Neural cell (in vitro differentiated cells): ENCODE measurements around the gene PLA2G2F.

Experiments used
- EP300 ChIP-seq: fragments of 450-650 bp; conservative IDR thresholded peaks from 2 replicates; pipeline ENCODE4 v1.6.1; 2014; ENCODE audit warnings: antibody characterized with exemption, mild to moderate bottlenecking, moderate library complexity; ENCODE audit not compliant: poor library complexity, severe bottlenecking
- EZH2 ChIP-seq: fragments of 200-600, 300-800 bp; shearing (Covaris generic), sonication (generic); IDR thresholded peaks from 2 replicates; pipeline ENCODE4 v1.6.1; 2014; ENCODE audit warnings: antibody characterized with exemption, low read length, borderline replicate concordance, mild to moderate bottlenecking; ENCODE audit not compliant: insufficient read depth, poor library complexity, severe bottlenecking
- MXI1 ChIP-seq: fragments of 450-650 bp; conservative IDR thresholded peaks from 2 replicates; pipeline ENCODE4 v1.6.1; 2014; ENCODE audit warnings: antibody characterized with exemption, mild to moderate bottlenecking; ENCODE audit not compliant: poor library complexity, severe bottlenecking
- POLR2AphosphoS5 ChIP-seq: IDR thresholded peaks from 2 replicates; pipeline ENCODE4 v1.6.1; 2012
- SMC3 ChIP-seq: fragments of 450-650 bp; conservative IDR thresholded peaks from 2 replicates; pipeline ENCODE4 v1.6.1; 2014; ENCODE audit warnings: antibody characterized with exemption, mild to moderate bottlenecking, moderate library complexity; ENCODE audit not compliant: poor library complexity
- TAF1 ChIP-seq: IDR thresholded peaks from 2 replicates; pipeline ENCODE4 v1.6.1; 2012; ENCODE audit warnings: low read depth
- TF ChIP-seq, protein P1 (sequence below): fragments of 450-650 bp; IDR thresholded peaks from 2 replicates; pipeline ENCODE4 v1.5.1; 2014; ENCODE audit warnings: antibody characterized with exemption, mild to moderate bottlenecking, moderate library complexity; ENCODE audit not compliant: poor library complexity, severe bottlenecking

DNA sequence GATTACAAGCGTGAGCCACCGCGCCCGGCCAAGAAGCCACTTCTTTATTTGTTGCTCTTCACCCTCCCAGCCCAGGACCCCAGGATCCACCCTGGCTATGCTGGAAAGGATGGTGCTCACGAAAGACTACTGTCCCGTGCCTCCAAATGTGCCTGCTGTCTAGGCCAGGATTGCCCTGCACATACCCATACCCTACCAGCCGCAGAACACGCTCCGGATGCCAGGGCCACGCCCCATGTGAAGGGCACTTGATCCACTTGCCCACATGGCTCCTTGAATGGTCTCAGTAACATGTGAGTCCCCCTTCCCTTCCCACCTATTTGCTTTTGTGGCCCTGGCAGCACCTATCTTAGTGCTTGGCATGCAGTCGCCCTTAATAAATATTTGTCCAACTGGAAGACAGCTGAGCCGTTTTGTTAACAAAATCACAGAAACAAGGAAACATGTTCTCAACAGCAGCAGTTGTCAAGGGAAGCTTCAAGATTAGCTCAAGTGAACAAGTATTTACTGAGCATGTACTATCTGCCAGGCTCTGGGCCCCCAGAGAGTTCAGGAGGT is 33.0 kb downstream of the PLA2G2F start:
- TF ChIP-seq, protein P1, sequence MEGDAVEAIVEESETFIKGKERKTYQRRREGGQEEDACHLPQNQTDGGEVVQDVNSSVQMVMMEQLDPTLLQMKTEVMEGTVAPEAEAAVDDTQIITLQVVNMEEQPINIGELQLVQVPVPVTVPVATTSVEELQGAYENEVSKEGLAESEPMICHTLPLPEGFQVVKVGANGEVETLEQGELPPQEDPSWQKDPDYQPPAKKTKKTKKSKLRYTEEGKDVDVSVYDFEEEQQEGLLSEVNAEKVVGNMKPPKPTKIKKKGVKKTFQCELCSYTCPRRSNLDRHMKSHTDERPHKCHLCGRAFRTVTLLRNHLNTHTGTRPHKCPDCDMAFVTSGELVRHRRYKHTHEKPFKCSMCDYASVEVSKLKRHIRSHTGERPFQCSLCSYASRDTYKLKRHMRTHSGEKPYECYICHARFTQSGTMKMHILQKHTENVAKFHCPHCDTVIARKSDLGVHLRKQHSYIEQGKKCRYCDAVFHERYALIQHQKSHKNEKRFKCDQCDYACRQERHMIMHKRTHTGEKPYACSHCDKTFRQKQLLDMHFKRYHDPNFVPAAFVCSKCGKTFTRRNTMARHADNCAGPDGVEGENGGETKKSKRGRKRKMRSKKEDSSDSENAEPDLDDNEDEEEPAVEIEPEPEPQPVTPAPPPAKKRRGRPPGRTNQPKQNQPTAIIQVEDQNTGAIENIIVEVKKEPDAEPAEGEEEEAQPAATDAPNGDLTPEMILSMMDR = no peak
- no peak for TF ChIP-seq SMC3
- TF ChIP-seq EZH2 = no peak
- TF ChIP-seq POLR2AphosphoS5 = no peak
- no peak for TF ChIP-seq EP300
- no peak for TF ChIP-seq TAF1
- TF ChIP-seq MXI1 = no peak
